ENCODE data around the gene HRK.
"Not testable (repeated sequence)": the region's sequence is repeated elsewhere in the genome, so short reads cannot be mapped to it uniquely, and the experiment has no call there.

HRK gene

DNA sequence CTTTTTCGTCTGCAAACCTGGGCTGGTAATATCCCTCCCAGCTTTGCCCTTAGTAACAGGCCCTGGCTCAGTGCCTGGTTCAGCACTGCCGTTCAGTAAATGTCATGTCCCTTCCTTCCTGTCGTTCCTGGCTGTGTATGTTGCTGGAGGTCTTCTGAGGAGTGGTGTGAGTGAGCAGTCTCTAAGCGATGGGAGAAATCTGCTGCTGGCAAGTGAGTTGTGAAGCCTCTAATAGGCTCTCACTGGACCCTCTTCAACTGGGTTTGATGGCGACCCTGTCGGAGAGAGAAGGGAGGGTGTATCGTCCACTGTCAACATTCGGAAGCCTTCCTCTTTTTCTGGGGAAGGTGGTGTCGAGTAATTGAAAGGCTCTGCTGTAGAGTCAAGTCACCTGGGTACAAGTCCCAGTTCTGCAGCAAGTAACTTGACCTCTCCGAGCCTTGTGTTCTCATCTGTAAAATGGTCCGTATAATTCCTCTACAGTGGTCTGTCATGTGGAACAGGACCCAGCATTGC is 62.8 kb downstream of the HRK start:
- DNase-seq: no peak

DNA sequence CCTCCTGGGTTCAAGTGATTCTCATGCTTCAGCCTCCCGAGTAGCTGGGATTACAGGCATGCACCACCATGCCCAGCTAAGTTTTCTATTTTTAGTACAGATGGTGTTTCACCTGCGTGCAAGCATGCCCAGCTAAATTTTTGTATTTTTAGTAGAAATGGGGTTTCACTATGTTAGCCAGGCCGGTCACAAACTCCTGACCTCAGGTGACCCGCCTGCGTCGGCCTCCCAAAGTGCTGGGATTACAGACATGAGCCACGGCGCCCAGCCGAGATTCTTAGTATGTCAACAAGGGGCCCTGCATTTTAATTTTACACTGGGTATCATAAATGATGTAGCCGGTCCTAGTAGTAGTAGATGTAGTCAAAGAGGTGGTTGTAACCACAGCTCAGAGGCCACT is 66.5 kb downstream of the HRK start:
- not testable (repeated sequence) for DNase-seq

DNA sequence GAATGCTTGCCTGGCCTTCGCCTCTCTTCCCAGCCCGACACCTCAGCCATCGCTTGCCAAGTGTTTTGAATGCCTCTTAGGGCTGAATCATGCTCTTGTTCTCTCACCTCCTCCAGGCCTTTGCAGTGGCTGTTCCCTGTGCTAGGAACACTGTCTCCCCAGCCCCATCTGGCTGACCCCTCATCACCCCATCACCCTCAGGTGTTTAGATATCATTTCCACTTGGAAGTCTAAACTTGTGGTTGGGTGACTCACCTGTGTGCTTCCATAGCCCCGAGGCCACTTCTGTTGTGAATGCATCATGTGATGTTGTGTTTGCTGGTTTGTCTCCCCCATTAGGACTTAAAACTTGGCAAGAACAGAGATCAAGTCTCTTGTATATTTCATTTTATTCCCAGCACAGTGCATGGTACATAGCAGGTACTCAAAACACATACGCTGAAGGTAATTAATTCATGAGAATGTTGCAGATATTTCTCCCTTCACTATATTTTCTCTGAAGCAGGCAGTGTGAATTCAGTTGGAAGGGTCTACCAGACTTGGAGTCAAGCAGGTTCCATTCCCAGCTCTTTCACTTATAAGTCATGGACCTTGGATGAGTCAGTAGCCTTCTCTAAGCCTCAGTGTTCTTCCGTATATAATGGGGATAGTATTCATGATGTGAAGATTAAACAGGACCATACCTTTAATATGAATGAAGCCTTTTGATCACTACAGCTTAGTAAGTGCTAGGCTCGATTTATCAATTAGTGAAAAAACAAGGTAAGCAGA is 67.8 kb downstream of the HRK start:
- no peak for DNase-seq

DNA sequence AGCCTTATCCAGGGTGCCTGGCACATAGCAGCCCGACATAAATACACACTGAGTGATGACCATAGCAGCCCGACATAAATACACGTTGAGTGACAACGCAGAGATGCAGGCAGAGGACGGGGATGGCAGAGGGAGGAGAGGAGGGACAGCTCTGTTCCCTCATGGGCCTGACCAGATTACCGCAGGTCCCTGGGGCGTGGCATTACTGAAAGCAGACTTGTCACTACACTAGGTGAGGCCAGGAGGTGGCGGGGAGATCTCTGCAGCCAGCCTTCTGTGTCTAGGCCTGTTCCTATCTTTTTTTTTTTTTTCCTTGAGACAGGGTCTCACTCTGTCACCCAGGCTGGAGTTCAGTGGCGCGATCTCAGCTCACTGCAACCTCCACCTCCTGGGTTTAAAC is 69.0 kb downstream of the HRK start:
- DNase-seq: no peak

DNA sequence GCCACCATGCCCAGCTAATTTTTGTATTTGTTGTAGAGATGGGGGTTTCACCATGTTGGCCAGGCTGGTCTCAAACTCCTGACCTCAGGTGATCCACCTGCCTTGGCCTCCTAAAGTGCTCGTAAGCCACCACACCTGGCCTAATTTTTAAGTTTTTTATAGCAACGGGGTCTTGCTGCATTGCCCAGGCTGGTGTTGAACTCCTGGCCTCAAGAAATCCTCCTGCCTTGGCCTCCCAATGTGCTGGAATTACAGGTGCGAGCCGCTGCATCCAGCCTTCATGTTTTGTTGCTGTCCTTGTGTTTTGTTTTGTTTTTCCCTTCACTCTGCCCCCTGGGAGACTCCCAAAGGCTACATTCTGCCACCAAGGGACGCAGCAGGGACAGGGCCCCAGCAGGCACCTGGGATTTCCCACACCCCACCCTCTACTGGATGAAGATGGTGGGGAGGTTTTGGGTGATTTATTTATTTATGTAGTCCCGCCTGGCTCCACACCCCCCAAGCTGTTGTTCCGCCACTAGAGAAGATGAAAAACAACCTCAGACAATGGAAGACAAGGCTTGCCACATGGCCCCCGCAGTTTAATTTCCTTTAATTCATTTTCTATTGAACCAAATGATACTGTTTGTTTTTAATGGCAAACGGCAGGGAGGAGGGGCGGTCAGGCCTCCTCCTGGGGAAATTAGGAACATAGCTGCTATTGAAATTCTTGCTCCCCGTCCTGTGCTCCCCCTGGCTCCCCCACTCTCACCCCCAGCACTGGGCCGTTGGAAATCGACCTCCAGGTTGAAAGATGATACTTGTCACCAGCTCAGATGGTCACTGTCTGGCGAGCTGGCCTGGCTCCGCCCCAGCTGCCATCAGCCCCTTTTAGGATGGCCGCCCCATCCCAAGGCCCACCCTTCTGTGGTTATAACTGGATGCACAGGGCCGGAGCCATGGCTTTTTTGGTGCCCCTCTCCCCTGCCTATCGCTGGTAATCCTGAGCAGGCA is 72.8 kb downstream of the HRK start:
- no peak for DNase-seq

DNA sequence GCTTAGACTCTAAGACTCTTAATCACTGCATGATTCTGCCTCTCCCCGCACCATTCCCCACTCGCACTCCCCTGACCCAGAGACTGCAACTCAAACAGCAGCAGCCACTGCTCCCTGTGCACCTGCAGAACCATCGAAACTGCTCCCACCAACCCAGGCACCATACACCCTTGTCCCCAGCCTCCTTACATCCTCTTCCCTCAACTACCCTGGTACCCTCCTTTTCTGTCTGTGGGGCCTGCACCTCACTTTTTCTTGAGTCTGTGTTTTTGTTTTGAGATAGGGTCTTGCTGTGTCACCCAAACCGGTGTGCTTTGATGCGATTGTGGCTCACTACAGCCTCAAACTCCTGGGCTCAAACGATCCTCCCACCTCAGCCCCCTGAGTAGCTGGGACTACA is 73.7 kb downstream of the HRK start:
- no peak for DNase-seq

DNA sequence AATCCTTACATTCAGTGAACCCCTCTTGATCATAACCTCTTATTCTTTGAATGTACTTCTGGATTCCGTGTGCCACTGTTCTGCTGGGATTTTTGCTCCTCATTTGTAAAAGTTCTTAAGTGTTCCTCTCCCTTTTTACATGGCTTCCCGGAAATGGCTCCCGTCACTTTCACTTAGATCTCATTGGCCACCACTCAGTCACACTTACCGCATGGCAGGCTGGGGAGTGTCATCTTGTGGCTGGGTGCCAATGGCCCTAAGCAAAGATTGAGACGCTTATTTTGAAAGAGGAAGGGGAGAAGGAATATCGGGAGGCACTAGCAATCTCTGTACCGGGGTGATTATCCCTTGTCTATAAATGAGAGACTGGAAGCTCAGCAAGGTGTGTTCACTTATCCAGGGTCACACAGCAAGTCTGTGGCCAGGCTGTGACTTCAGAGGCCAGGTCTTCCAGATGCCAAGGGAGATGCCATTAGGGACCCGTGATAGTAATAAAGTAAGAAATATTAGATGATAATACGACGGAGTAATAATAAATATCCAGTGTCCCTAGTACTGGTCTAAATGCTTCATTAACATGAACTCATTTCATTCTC is 74.3 kb downstream of the HRK start:
- DNase-seq: no peak

Measured in NCI-H446 treated with DMSO at 0.1 percent for 48 hours (cell line).